Activated CD4-positive, alpha-beta T cell treated with anti-CD3 and anti-CD28 coated beads for 36 hours (primary cell): Measurements from ENCODE around the gene NAA38. TPM values are rescaled to one million over a fixed set of nuclear protein-coding genes. Genes with fewer than 3 reads are reported as not detected.

Experiments used
- ATAC-seq: fragments of 200-7000 bp; cut with Tn5 transposase; one replicate; pipeline ENCODE4 v1.10.0; 2021; ENCODE audit warnings: mild to moderate bottlenecking, moderate library complexity
- CTCF ChIA-PET: fragments of 350-600 bp; sonication (Branson Sonifier 250); formaldehyde crosslinking; loops from one replicate; lab custom pipeline; 2021; ENCODE audit warnings: antibody characterized with exemption; lab: Charles Lee
- POLR2A ChIA-PET: fragments of 350-600 bp; sonication (Branson Sonifier 250); formaldehyde crosslinking; loops from one replicate; lab custom pipeline; 2021; ENCODE audit warnings: antibody characterized with exemption, inconsistent platforms; lab: Charles Lee
- DNase-seq: peaks from one replicate; pipeline ENCODE4 v3.0.0-alpha.2; 2020
- H3K27ac Mint-ChIP-seq: one replicate; pipeline ENCODE4 v1.8.0; 2021; ENCODE audit warnings: mixed read lengths
- H3K27me3 Mint-ChIP-seq: one replicate; pipeline ENCODE4 v1.8.0; 2021; ENCODE audit warnings: mixed read lengths
- H3K36me3 Mint-ChIP-seq: one replicate; pipeline ENCODE4 v1.8.0; 2021; ENCODE audit warnings: low read depth, mixed read lengths
- H3K4me1 Mint-ChIP-seq: one replicate; pipeline ENCODE4 v1.8.0; 2021; ENCODE audit warnings: mixed read lengths
- H3K4me3 Mint-ChIP-seq: one replicate; pipeline ENCODE4 v1.8.0; 2021; ENCODE audit warnings: mild to moderate bottlenecking, moderate library complexity, mixed read lengths
- H3K9me3 Mint-ChIP-seq: one replicate; pipeline ENCODE4 v1.8.0; 2021; ENCODE audit warnings: low read depth, mixed read lengths
- intact Hi-C, 2 experiments: fragments of 100-400 bp; cut with DNase I in 1 of 2; cut with micrococcal nuclease in 1 of 2; formaldehyde crosslinking; loops; one replicate each; pipeline versions ENCODE4 v1.14.2 to v1.15.1; 2022 to 2024; cut with DNase I, micrococcal nuclease
- total RNA-seq, 2 experiments: library from RNA; stranded (reverse); gene quantifications; one replicate each; pipeline ENCODE4 v1.2.3, GENCODE V29; 2021

Gene NAA38
- 10 to 100 TPM; 64.7 to 79.8 TPM for total RNA-seq

GRCh38 chr17:7856811-7857712 is at the start of gene NAA38:
Gene NAA38, minus strand, starts transcription at chr17:7857559. Its CDS starts 96 bp downstream, at chr17:7857463.
- ChIA-PET POLR2A (interaction anchor here (0.6 to 1.5 kb wide), 14 partner anchors 12 to 369 kb away, joined by 3 to 8 read pairs (median 3); partner anchors contain the start of genes CNTROB, KDM6B, TP53 and TRAPPC1), CTCF (interaction anchor here (0.7 to 2.4 kb wide), 19 partner anchors 12 to 453 kb away, joined by 3 to 20 read pairs (median 4); partner anchors contain the start of genes KDM6B, RNF227, TMEM256 and WRAP53)
- intact Hi-C loops = loop anchor here (1.0 to 5.0 kb wide), 12 partner anchors 13 to 299 kb away; partner anchors contain the start of genes WRAP53 (in 2 of the 2), CNTROB (in 1 of the 2), MPDU1 (in 1 of the 2) and TP53 (in 1 of the 2)
- peaks cover 18% of the 10 kb centered on the region for H3K4me1 Mint-ChIP-seq
- H3K27me3 Mint-ChIP-seq = no peaks in the 10 kb centered on the region
- DNase-seq = peak; percentile 97
- peaks cover 34% of the 10 kb centered on the region for H3K36me3 Mint-ChIP-seq
- peak; percentile 91 for ATAC-seq
- H3K9me3 Mint-ChIP-seq = no peaks in the 10 kb centered on the region
- no peak within 1 kb of the TSS for H3K4me3 Mint-ChIP-seq
- no peak within 1 kb of the TSS for H3K27ac Mint-ChIP-seq

GRCh38 chr17:7903154-7904103 is 46.1 kb upstream of the NAA38 start:
- Mint-ChIP-seq H3K9me3 (no peaks in the 10 kb centered on the region), H3K36me3 (peaks cover 74% of the 10 kb centered on the region), H3K27me3 (no peaks in the 10 kb centered on the region), H3K4me1 (no peaks in the 10 kb centered on the region), H3K4me3 (no peak overlapping the region), H3K27ac (no peak overlapping the region)
- intact Hi-C loops = no loop called here
- POLR2A ChIA-PET = no interaction called here
- CTCF ChIA-PET = interaction anchor here (0.9 kb wide), 1 partner anchor 42 kb away, joined by 4 read pairs; no protein-coding TSS in a partner anchor
- no peak for DNase-seq
- ATAC-seq = no peak

GRCh38 chr17:7897773-7898172 is 40.4 kb upstream of the NAA38 start:
- H3K4me3 Mint-ChIP-seq = no peak overlapping the region
- H3K36me3 Mint-ChIP-seq = peaks cover 81% of the 10 kb centered on the region
- CTCF ChIA-PET = interaction anchor here (0.6 to 2.3 kb wide), 17 partner anchors 9 to 145 kb away, joined by 3 to 16 read pairs (median 4); partner anchors contain the start of genes CHD3 and KDM6B
- no peaks in the 10 kb centered on the region for H3K9me3 Mint-ChIP-seq
- peak; percentile 33 for DNase-seq
- H3K27ac Mint-ChIP-seq = peak overlapping the region; percentile 55
- peaks cover 16% of the 10 kb centered on the region for H3K4me1 Mint-ChIP-seq
- ATAC-seq = peak; percentile 82
- intact Hi-C loops = no loop called here
- H3K27me3 Mint-ChIP-seq = no peaks in the 10 kb centered on the region
- POLR2A ChIA-PET = no interaction called here

GRCh38 chr17:7897090-7897489 is 39.7 kb upstream of the NAA38 start:
- POLR2A ChIA-PET = no interaction called here
- intact Hi-C loops = no loop called here
- no peaks in the 10 kb centered on the region for H3K9me3 Mint-ChIP-seq
- no peaks in the 10 kb centered on the region for H3K27me3 Mint-ChIP-seq
- no peak overlapping the region for H3K4me3 Mint-ChIP-seq
- H3K27ac Mint-ChIP-seq = peak overlapping the region; percentile 55
- H3K4me1 Mint-ChIP-seq = peaks cover 17% of the 10 kb centered on the region
- CTCF ChIA-PET = interaction anchor here (0.7 to 2.3 kb wide), 8 partner anchors 8 to 93 kb away, joined by 3 to 16 read pairs (median 6); partner anchors contain the start of genes CHD3 and KDM6B
- ATAC-seq (no peak), DNase-seq (no peak)
- peaks cover 77% of the 10 kb centered on the region for H3K36me3 Mint-ChIP-seq

- intact Hi-C loops = no loop called here
- ATAC-seq = no peak
- Mint-ChIP-seq H3K4me1 (peaks cover 19% of the 10 kb centered on the region), H3K36me3 (peaks cover 81% of the 10 kb centered on the region), H3K4me3 (no peak overlapping the region), H3K27me3 (no peaks in the 10 kb centered on the region), H3K9me3 (no peaks in the 10 kb centered on the region), H3K27ac (peak overlapping the region; percentile 37)
- no peak for DNase-seq
- ChIA-PET CTCF (no interaction called here), POLR2A (no interaction called here)
Observed at GRCh38 chr17:7894866-7895265, 37.5 kb upstream of the NAA38 start.

GRCh38 chr17:7894226-7894625 is 36.9 kb upstream of the NAA38 start:
- POLR2A ChIA-PET = no interaction called here

GRCh38 chr17:7893187-7893880 is 36.0 kb upstream of the NAA38 start:
- Mint-ChIP-seq H3K4me1 (peaks cover 19% of the 10 kb centered on the region), H3K27me3 (no peaks in the 10 kb centered on the region), H3K27ac (no peak overlapping the region), H3K4me3 (no peak overlapping the region), H3K36me3 (peaks cover 70% of the 10 kb centered on the region), H3K9me3 (no peaks in the 10 kb centered on the region)
- POLR2A ChIA-PET = no interaction called here
- DNase-seq (no peak), ATAC-seq (no peak)
- CTCF ChIA-PET = interaction anchor here (0.6 kb wide), 1 partner anchor 158 kb away, joined by 3 read pairs; no protein-coding TSS in a partner anchor
- intact Hi-C loops = no loop called here

More at GRCh38 chr17:7894226-7894625, 36.9 kb upstream of the NAA38 start:
- intact Hi-C loops = no loop called here
- DNase-seq (no peak), ATAC-seq (no peak)
- Mint-ChIP-seq H3K4me3 (no peak overlapping the region), H3K36me3 (peaks cover 79% of the 10 kb centered on the region), H3K27ac (no peak overlapping the region), H3K4me1 (peaks cover 19% of the 10 kb centered on the region), H3K27me3 (no peaks in the 10 kb centered on the region), H3K9me3 (no peaks in the 10 kb centered on the region)
- CTCF ChIA-PET = no interaction called here

- POLR2A ChIA-PET = no interaction called here
- ATAC-seq (no peak), DNase-seq (peak; percentile 71)
- intact Hi-C loops = no loop called here
- Mint-ChIP-seq H3K36me3 (peaks cover 44% of the 10 kb centered on the region), H3K27me3 (no peaks in the 10 kb centered on the region), H3K4me3 (no peak overlapping the region), H3K4me1 (peaks cover 3% of the 10 kb centered on the region), H3K9me3 (no peaks in the 10 kb centered on the region), H3K27ac (no peak overlapping the region)
- CTCF ChIA-PET = interaction anchor here (0.8 to 1.4 kb wide), 4 partner anchors 8 to 101 kb away, joined by 3 to 6 read pairs (median 4); no protein-coding TSS in a partner anchor
Observed at GRCh38 chr17:7889166-7889955, 32.0 kb upstream of the NAA38 start.

GRCh38 chr17:7888184-7888920 is 31.0 kb upstream of the NAA38 start, which contains the start of gene CHD3:
Gene CHD3, plus strand, starts transcription at chr17:7888789. Its CDS starts 212 bp downstream, at chr17:7889001.
- H3K36me3 Mint-ChIP-seq = peaks cover 34% of the 10 kb centered on the region
- H3K4me3 Mint-ChIP-seq = no peak within 1 kb of the TSS
- no peak within 1 kb of the TSS for H3K27ac Mint-ChIP-seq
- ATAC-seq (peak; percentile 18), DNase-seq (peak; percentile 82)
- no peaks in the 10 kb centered on the region for H3K27me3 Mint-ChIP-seq
- intact Hi-C loops = no loop called here
- H3K4me1 Mint-ChIP-seq = peaks cover 4% of the 10 kb centered on the region
- no peaks in the 10 kb centered on the region for H3K9me3 Mint-ChIP-seq
- ChIA-PET CTCF (interaction anchor here (0.8 to 1.4 kb wide), 5 partner anchors 9 to 185 kb away, joined by 3 to 6 read pairs (median 3); no protein-coding TSS in a partner anchor), POLR2A (no interaction called here)
